Measurements from ENCODE around the gene WWC2.

GRCh38 chr4:183254162-183254561 is 155.1 kb downstream of the WWC2 start:
- no peak for TF ChIP-seq CTCF (IDR thresholded peaks at IDR 0.05; ENCODE audit: borderline replicate concordance, extremely low read depth, low read length, poor library complexity, severe bottlenecking)
- TF ChIP-seq EZH2 (IDR thresholded peaks at IDR 0.05; ENCODE audit: borderline replicate concordance, low read depth, low read length, severe bottlenecking): no peak
